H1 (cell line): Measurements from ENCODE around the gene PHLDA2. TPM values are rescaled to one million over a fixed set of nuclear protein-coding genes. Genes with fewer than 3 reads are reported as not detected.

Source experiments
- RAD21 ChIP-seq, 2 experiments: IDR thresholded peaks in 1 of 2; conservative IDR thresholded peaks in 1 of 2; 2 replicates each; pipeline ENCODE4 v1.6.1; 2011; ENCODE audit warnings: low read depth in 2 of 2, low read length in 2 of 2, improper control_type of control experiment in 1 of 2, inconsistent platforms in 1 of 2, mild to moderate bottlenecking in 1 of 2, moderate library complexity in 1 of 2
- polyA plus RNA-seq, 7 experiments: library from polyadenylated mRNA; depleted of rRNA in 3 of 7; stranded (reverse) in 5 of 7; unstranded in 2 of 7; fragments of >200 nt in 5 of 7; fragments of 200-250 nt in 2 of 7; gene quantifications; 1 replicate in 5 of 7; 2 replicates in 1 of 7; 4 replicates in 1 of 7; pipeline versions ENCODE4 v1.2.1 to v1.2.3, GENCODE V29; 2011 to 2013; ENCODE audit warnings: missing spikeins in 2 of 7, mixed read lengths in 2 of 7
- total RNA-seq: library from RNA; stranded (reverse); fragmentation: NEBNext Ultra II Directional; extraction: Animal tissue kit (Norgen Biotek cat#: 25700); gene quantifications from 2 replicates; pipeline ENCODE4 v1.2.1, GENCODE V29; 2021

The PHLDA2 gene
- total and polyA plus RNA-seq, 2 of the 8 experiments (the other 6 are each of a cell fraction or from before 2014, with no cell fraction given): 5.2 to 7.6 TPM

DNA sequence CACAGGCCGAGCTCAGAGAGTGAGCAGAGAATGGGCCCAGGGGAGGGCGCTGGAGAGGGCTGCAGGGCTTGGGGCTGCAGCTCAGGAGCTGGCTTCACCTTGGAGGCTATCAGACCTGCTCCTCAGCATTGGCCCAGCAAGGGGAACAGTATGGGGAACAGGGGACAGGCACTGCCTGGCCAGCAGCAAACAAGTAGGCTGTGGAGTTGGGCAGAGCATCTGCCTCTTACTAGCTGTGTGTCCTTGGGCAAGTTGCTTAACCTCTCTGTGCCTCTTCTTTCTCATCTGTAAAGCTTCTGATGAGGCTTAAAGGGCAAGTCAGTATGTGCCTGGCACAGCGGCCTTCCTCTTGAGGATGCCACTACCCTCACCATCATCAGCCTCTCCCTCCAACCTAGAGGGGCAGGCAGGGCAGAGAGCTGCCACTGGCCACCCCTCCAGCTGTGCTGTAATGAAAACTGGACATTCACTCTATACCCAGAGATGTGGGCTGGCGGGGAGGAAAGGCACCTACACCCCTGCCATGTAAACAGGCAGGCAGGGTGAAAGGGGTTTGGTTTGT, 36.2 kb downstream of the PHLDA2 start (continued):
- TF ChIP-seq RAD21 (IDR thresholded peaks at IDR 0.05 in 1 of 2, conservative IDR thresholded peaks at IDR 0.05 in 1 of 2; ENCODE audit: low read depth in 2 of 2, low read length in 2 of 2): peak; percentile 19 to 45; a peak in 3 of 4 replicates
